ENCODE data around the gene CKS1B.

Gene CKS1B

GRCh38 chr1:154966111-154966510 lies 8.4 kb upstream of the CKS1B start:
- no peak for DNase-seq (ENCODE audit: low spot score)
- Histone ChIP-seq H3K4me3 (no peak overlapping the region), H3K27ac (peak overlapping the region in 1 of 2 donors; percentile 29)
- TF ChIP-seq CTCF (IDR thresholded peaks at IDR 0.05), result no peak

GRCh38 chr1:154967331-154967950 lies 7.0 kb upstream of the CKS1B start:
- Histone ChIP-seq H3K4me3 (no peak overlapping the region), H3K27ac (peak overlapping the region in 1 of 2 donors; percentile 98)
- TF ChIP-seq CTCF (IDR thresholded peaks at IDR 0.05), result no peak
- no peak for DNase-seq (ENCODE audit: low spot score)

- no peak for TF ChIP-seq CTCF (IDR thresholded peaks at IDR 0.05)
- no peak for DNase-seq (ENCODE audit: low spot score)
- Histone ChIP-seq H3K4me3 (peak overlapping the region; percentile 78), H3K27ac (peak overlapping the region; percentile 98)
Measured at GRCh38 chr1:154968731-154969130, 5.8 kb upstream of the CKS1B start.

GRCh38 chr1:154969246-154969645 lies 5.2 kb upstream of the CKS1B start:
- TF ChIP-seq CTCF (IDR thresholded peaks at IDR 0.05), result no peak
- H3K27ac ChIP-seq, result peak overlapping the region; percentile 98
- peak overlapping the region; percentile 78 for H3K4me3 ChIP-seq
- no peak for DNase-seq (ENCODE audit: low spot score)

GRCh38 chr1:154969860-154970452 lies 4.5 kb upstream of the CKS1B start:
- DNase-seq (ENCODE audit: low spot score), result no peak
- Histone ChIP-seq H3K4me3 (peak overlapping the region; percentile 78), H3K27ac (peak overlapping the region; percentile 98)
- TF ChIP-seq CTCF (IDR thresholded peaks at IDR 0.05), result no peak

GRCh38 chr1:154970631-154971340 lies 3.7 kb upstream of the CKS1B start, which contains the start of gene SHC1:
SHC1 (minus strand) TSS chr1:154970747; CDS start chr1:154970526, 221 bp downstream.
- DNase-seq (ENCODE audit: low spot score), result peak; percentile 98
- peak within 1 kb of the TSS; percentile 78 for H3K4me3 ChIP-seq
- no peak for TF ChIP-seq CTCF (IDR thresholded peaks at IDR 0.05)
- peak within 1 kb of the TSS; percentile 98 for H3K27ac ChIP-seq

All from coronary artery (tissue), 2 donors.